ENCODE results near the gene FARS2.
A peak's percentile ranks its signal among the peaks of the same experiment; 100 is the strongest.

Gene FARS2

GRCh38 chr6:5287205-5287965 lies 26.1 kb downstream of the FARS2 start:
- DNase-seq (ENCODE audit: low read depth in 2 of 2): no peak

DNA sequence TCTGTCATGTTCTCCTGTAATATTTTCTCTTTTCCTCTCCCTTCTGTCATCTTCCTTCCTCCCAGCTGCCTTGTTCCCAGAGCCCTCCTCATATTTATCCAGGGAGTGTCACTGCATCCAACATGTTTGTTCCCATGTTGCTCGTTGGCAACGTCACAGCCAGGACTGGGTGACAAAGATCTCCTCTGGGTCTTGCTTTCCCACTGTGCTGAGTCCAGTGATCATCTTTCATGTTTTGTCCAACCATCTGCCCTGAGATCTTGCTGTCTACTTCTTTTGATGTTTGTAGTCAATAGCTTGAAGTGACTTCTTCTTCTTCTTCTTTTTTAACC lies 26.6 kb downstream of the FARS2 start:
- DNase-seq (ENCODE audit: low read depth in 2 of 2): no peak

DNA sequence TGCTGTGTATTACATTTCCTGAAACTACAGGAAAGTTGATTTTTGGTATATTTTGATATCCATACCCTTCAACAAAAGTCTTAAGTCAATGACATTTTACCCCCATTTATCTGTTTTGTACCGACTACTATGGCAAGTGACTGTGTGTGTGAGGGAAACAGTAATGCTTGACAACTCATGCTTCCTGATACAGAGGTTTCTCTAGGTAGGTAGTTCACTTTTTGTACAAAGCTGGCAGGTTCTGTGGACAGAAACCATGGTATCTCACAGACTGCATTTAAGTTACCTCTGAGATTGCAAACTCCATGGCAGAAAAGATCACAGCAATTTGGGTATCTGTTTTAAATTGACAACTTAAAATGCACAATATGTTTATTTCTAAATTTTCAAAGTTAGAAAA lies 28.8 kb downstream of the FARS2 start:
- DNase-seq (ENCODE audit: low read depth in 2 of 2): no peak

DNA sequence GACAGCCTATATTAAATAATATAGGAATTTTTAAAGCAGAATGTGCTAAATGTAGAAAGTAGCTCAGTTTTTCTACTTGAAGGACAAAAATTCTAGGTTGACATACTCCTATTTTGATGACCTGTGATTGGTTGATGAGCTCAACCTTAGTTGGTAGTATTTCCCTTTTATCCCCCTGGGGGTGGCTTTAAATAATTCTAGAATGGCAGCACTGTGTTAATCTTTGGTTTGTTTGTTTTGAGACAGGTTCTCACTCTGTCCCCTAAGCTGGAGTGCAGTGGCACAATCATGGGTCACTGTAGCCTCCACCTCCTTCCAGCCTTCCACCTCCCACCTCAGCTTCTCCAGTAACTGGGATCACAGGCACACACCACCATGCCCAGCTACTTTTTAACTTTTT lies 29.2 kb downstream of the FARS2 start:
- no peak for DNase-seq (ENCODE audit: low read depth in 2 of 2)

DNA sequence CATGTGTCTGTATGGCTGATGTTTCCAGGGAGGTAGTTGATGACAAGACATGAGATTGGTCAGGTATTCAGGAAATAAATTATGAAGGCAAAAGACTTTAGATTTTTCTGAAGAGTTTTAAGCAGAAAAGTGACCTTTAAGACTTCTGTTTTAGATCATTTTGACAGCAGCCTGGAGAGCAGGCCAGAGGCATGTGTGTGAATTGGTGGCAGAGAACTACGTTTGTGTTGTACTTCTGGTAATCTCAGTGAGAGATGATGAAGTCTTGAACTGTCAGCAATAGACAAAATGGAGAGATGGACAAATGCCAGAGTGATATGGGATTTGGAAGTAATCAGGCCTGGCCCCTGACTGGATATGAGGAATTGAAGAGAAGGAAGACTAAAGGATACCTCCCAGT lies 30.8 kb downstream of the FARS2 start:
- DNase-seq (ENCODE audit: low read depth in 2 of 2): no peak

- no peak for DNase-seq (ENCODE audit: low read depth in 2 of 2)
Measured at GRCh38 chr6:5293692-5294091, 32.4 kb downstream of the FARS2 start.

- DNase-seq (ENCODE audit: low read depth in 2 of 2): no peak
Measured at GRCh38 chr6:5294392-5295211, 33.3 kb downstream of the FARS2 start.

GRCh38 chr6:5295623-5296022 lies 34.3 kb downstream of the FARS2 start:
- no peak for DNase-seq (ENCODE audit: low read depth in 2 of 2)

GRCh38 chr6:5300206-5300764 lies 39.0 kb downstream of the FARS2 start:
- DNase-seq (ENCODE audit: low read depth in 2 of 2): no peak

DNA sequence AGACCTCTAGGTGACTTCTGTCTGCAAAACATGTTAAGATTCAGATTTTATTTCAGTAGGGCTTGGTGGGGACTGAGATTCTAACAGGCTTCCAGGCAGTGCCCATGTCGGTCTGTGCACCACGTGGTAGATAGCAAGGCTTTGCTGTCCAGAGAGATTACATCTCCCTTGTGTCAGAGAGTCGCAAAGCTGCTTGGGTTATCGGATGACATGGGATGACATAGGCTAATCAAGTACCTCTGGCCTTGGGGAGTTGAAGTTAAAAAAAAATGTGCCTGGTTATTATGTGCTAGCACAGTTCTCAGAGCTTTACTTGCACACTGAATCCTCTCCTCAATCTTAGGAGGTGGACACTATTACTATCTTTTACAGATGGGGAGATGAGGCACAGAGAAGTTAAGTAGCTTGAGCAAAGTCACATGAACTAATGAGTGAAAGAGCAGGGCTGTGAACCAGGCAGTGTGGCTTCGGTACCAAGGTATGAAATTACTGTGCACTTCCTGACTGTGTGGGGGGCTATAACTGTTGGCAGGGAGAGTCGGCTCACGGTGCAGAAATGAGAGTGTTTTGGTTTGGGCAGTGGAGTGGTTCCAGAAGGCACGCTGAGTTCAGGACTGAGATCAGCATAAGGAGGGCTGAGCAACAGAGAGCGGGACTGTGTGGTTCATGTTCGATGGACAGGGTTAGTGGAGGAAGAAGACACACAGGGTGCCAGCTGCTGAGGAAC lies 41.1 kb downstream of the FARS2 start:
- no peak for DNase-seq (ENCODE audit: low read depth in 2 of 2)

- peak; percentile 18 to 29 for DNase-seq (ENCODE audit: low read depth in 2 of 2)
Measured at GRCh38 chr6:5302995-5303622, 41.8 kb downstream of the FARS2 start.

DNA sequence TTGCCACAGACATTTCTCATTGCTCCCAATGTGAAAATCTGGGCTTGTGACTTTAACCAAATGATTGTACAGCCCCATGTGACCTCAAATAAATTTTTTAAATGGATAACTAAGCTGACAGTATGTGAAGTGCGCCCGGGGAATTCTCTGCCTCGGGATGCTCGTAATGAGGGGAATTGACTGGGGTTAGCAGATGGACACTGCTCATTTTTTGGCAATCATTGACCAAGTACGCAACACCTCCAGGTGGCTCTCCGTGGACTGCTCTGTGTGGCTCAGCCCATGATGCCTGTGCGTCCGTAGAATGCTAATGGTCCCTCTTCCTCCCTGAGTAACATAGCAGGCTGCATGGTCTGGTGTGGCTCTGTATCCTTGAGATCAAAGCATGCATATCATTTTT lies 42.4 kb downstream of the FARS2 start:
- DNase-seq (ENCODE audit: low read depth in 2 of 2): no peak

DNA sequence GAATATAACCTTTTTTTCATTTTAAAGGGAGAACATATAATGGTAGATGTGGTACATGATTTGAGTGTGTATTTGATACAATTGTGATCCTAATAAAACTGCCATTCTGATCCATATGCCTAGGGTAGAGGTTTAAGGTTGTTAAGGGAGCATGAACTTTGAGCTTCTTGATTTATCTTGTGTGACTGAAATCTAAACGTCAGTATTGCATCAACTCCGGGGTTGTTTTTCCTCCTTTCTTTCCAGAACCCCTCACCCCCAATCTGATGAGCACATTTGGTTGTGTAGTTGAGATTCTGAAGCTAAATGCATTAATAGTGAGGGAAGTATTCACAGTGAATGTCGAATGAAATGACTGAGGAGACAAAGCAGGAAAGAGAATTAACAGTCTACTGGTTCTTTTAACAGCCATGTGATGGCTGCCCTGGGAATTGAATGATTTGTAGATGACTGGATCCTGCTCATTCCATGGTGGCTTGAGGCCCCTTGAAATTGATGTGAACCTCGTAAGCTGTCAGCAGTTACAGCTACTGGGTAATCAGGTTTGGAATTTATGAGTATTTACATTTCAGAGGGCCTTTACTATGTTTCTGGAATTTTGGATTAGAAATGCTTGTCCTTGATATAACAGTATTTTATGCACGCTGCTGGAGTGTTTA lies 44.8 kb downstream of the FARS2 start:
- no peak for DNase-seq (ENCODE audit: low read depth in 2 of 2)

DNA sequence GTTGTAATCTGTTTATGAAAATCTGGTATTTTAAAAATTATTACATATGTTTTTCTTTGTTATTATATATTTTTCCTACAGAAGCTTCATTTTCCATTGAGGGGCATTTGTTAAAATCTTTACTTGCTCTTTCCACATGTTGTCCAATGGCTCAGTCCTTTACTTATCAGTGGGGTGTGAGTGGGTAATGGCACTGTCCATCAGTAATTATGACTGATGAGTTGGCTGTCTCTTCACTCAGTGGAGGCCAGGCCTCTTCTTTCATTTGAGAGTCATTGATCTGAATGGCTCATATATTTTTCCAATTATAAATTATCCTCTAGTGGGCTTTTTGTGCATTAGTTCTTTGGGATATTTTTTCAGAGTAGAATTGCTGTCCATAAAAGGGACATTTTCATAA lies 45.7 kb downstream of the FARS2 start:
- no peak for DNase-seq (ENCODE audit: low read depth in 2 of 2)

GRCh38 chr6:5308066-5308465 lies 46.8 kb downstream of the FARS2 start:
- DNase-seq (ENCODE audit: low read depth in 2 of 2): no peak

DNA sequence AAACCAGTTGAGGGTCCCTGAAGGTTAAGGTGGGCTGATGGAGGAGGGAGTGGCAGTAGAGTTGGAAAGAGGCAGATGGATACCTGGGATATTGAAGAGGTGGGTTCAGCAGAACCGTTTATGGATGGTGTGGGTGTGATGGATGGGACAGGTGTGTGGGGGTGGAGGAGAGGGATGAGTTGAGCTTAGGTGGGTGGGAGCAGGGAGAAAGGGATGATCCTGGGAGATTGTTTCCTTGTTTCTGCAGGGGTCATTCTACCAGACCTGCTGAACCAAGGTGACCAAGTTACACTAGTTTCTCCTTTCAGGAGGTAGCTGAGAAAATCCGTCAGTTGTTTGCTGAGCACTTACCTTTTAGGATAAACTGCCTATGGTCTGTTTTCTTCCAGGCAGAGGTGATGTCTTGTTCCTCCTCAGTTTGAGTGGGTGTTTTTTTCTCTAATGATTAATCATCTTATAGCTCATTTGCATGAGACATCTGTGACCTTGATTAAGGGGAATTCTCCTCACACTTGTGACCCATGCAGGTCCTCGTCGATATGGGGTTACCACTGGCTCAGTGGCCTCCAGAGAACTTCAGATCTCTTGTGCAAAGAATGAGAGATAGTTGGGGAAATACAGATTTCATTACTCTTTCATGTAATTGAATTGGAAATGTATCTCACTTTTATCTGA lies 53.0 kb downstream of the FARS2 start:
- DNase-seq (ENCODE audit: low read depth in 2 of 2): no peak

GRCh38 chr6:5315881-5316280 lies 54.6 kb downstream of the FARS2 start:
- no peak for DNase-seq (ENCODE audit: low read depth in 2 of 2)

DNA sequence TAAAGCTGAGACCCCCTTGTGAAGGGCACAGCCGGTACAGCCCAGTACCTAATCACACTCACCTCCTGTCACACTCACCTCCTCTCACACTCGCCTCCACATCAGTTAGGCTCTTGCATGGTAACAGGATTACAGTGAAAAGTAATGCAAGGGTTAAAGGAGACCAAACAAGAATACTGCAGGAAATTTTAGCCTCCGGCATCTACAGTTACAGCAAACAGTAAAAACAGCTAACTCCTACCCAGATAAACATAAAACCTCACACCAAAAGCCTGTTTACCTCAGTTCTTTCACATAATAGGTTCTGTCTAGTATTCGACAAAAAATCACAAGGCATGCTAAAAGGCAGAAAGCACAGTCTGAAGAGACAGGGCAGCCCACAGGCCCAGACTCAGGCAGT lies 55.6 kb downstream of the FARS2 start:
- DNase-seq (ENCODE audit: low read depth in 2 of 2): no peak

DNA sequence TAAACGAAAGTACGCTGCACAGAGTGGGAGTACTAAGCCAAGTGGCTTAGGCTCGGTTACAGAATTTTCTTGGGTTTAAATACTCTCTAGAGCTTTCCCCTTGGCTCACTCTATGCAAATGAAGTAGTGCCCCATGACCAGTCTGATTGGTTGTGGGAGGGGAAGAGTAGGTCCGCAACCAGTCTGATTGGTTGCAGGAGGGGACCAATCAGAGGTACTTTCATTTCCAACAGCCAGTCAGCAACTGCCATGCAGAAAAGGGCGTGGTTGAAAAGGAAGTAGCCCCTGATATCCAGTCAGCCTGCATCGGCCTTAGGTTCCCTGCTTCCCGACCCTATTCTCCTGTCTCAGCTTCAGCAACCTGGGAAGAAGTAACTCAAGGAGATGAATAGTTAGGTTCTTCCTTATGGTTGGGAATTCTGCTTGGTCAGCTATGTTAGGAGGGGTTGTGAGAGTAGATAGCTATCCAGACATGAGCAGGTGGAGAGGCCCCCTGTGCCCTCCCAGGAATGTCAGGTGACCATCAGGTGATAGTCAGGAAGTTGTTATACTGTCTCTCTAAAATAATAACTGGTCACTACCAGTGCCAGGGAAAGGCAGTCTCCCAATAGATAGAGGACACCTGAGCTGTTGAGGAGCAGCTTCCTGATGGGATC lies 57.4 kb downstream of the FARS2 start:
- no peak for DNase-seq (ENCODE audit: low read depth in 2 of 2)

DNA sequence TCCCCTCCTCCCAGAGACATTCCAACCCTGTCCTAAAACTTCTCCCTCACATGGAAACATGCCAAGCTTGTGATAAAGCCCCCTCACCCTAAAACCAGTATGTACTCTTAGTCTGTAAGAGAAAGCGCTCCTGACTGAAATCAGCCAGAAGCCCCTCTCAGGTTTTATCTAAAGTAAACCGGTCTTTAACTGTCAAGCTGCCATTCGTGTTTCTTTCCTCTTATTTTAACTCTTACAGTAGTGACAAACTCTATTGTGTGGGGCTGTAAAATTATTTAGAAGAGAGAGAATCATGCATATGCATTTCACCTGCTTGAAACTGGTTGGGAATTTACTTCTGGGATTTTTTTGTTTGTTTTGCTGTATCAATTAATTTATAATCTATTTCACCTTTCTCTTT lies 62.7 kb downstream of the FARS2 start:
- DNase-seq (ENCODE audit: low read depth in 2 of 2): no peak
